ENCODE data around the gene EPB41L4A. TPM values are rescaled to one million over a fixed set of nuclear protein-coding genes. Genes with fewer than 3 reads are reported as not detected.

Gene EPB41L4A
- polyA plus RNA-seq, 1 donor from 2014 or later = 7.4 TPM

DNA sequence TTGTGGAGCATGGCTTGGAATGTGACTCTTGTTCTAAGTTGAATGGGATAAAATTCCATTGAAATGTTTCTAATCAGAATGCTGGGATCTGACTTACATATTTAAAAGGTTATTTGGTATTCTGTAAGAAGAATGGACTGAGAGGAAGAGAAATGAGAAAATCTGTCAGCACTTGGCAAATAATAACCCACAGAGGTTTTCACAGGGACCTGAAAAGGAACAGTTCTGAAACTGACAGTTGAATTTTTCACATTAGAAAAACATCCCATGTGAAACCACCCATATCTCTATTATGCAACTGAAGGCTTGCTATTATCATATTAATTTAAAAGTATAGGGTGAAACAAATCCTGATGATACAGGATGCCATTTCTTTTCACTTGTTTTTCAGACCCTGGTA, 302.7 kb downstream of the EPB41L4A start:
- Histone ChIP-seq H2AFZ (ENCODE audit: low read depth, low read length) (no peak overlapping the region), H3K9ac (ENCODE audit: low read length) (no peak overlapping the region), H3K4me3 (ENCODE audit: low read length) (no peak overlapping the region), H3K9me3 (ENCODE audit: low read length) (no peaks in the 10 kb centered on the region), H3F3A (ENCODE audit: insufficient read depth, low read length, poor library complexity, severe bottlenecking) (no peaks in the 10 kb centered on the region), H3K27ac (ENCODE audit: low read length) (no peak overlapping the region), H3K27me3 (ENCODE audit: insufficient read depth, low read depth, low read length) (no peaks in the 10 kb centered on the region), H4K20me1 (ENCODE audit: insufficient read depth) (no peaks in the 10 kb centered on the region), H3K9me2 (ENCODE audit: insufficient read depth, low read length) (no peaks in the 10 kb centered on the region), H3K79me2 (replicated peaks; ENCODE audit: insufficient read depth, low read length) (no peaks in the 10 kb centered on the region), H3K4me2 (ENCODE audit: low read length) (no peak overlapping the region), H3K36me3 (ENCODE audit: insufficient read depth, low read length) (no peaks in the 10 kb centered on the region)
- TF ChIP-seq, protein P1, sequence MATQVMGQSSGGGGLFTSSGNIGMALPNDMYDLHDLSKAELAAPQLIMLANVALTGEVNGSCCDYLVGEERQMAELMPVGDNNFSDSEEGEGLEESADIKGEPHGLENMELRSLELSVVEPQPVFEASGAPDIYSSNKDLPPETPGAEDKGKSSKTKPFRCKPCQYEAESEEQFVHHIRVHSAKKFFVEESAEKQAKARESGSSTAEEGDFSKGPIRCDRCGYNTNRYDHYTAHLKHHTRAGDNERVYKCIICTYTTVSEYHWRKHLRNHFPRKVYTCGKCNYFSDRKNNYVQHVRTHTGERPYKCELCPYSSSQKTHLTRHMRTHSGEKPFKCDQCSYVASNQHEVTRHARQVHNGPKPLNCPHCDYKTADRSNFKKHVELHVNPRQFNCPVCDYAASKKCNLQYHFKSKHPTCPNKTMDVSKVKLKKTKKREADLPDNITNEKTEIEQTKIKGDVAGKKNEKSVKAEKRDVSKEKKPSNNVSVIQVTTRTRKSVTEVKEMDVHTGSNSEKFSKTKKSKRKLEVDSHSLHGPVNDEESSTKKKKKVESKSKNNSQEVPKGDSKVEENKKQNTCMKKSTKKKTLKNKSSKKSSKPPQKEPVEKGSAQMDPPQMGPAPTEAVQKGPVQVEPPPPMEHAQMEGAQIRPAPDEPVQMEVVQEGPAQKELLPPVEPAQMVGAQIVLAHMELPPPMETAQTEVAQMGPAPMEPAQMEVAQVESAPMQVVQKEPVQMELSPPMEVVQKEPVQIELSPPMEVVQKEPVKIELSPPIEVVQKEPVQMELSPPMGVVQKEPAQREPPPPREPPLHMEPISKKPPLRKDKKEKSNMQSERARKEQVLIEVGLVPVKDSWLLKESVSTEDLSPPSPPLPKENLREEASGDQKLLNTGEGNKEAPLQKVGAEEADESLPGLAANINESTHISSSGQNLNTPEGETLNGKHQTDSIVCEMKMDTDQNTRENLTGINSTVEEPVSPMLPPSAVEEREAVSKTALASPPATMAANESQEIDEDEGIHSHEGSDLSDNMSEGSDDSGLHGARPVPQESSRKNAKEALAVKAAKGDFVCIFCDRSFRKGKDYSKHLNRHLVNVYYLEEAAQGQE (IDR thresholded peaks at IDR 0.05; ENCODE audit: borderline replicate concordance) = no peak
- TF ChIP-seq MXI1 (conservative IDR thresholded peaks at IDR 0.05; ENCODE audit: poor library complexity, severe bottlenecking) (no peak), POLR2AphosphoS5 (IDR thresholded peaks at IDR 0.05) (no peak), SMC3 (conservative IDR thresholded peaks at IDR 0.05; ENCODE audit: poor library complexity) (no peak), RAD21 (conservative IDR thresholded peaks at IDR 0.05) (no peak), TAF1 (IDR thresholded peaks at IDR 0.05; ENCODE audit: low read depth) (no peak), EZH2 (IDR thresholded peaks at IDR 0.05; ENCODE audit: borderline replicate concordance, insufficient read depth, low read length, poor library complexity, severe bottlenecking) (no peak), EP300 (conservative IDR thresholded peaks at IDR 0.05; ENCODE audit: poor library complexity, severe bottlenecking) (no peak)
- TF ChIP-seq, protein P2, sequence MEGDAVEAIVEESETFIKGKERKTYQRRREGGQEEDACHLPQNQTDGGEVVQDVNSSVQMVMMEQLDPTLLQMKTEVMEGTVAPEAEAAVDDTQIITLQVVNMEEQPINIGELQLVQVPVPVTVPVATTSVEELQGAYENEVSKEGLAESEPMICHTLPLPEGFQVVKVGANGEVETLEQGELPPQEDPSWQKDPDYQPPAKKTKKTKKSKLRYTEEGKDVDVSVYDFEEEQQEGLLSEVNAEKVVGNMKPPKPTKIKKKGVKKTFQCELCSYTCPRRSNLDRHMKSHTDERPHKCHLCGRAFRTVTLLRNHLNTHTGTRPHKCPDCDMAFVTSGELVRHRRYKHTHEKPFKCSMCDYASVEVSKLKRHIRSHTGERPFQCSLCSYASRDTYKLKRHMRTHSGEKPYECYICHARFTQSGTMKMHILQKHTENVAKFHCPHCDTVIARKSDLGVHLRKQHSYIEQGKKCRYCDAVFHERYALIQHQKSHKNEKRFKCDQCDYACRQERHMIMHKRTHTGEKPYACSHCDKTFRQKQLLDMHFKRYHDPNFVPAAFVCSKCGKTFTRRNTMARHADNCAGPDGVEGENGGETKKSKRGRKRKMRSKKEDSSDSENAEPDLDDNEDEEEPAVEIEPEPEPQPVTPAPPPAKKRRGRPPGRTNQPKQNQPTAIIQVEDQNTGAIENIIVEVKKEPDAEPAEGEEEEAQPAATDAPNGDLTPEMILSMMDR (IDR thresholded peaks at IDR 0.05; ENCODE audit: poor library complexity, severe bottlenecking) = no peak

DNA sequence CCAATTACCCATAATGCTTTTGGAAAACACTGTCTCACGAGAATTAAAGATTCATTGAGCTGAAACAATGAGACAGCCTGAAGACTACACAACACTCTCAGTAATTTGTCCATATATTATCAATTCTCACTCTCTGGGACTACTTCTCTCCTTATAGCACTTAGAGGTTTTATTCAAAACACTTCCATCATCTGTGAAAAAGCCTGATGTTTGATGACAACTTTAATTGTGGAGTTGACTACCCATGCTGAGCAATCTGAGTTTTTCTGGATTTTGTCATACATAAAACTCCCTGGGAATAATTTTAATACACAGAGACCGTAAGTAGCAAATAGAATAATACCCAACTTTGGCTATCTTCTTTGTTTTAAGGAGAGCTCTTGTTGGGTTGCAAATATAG, 305.5 kb downstream of the EPB41L4A start:
- no peak overlapping the region for H3K27ac ChIP-seq (ENCODE audit: low read length)
- TF ChIP-seq POLR2AphosphoS5 (IDR thresholded peaks at IDR 0.05) (peak; percentile 79), EZH2 (IDR thresholded peaks at IDR 0.05; ENCODE audit: borderline replicate concordance, insufficient read depth, low read length, poor library complexity, severe bottlenecking) (no peak), EP300 (conservative IDR thresholded peaks at IDR 0.05; ENCODE audit: poor library complexity, severe bottlenecking) (peak; percentile 84)
- H3K27me3 ChIP-seq (ENCODE audit: insufficient read depth, low read depth, low read length) = no peaks in the 10 kb centered on the region
- no peak overlapping the region for H3K9ac ChIP-seq (ENCODE audit: low read length)
- H3K36me3 ChIP-seq (ENCODE audit: insufficient read depth, low read length) = no peaks in the 10 kb centered on the region
- no peaks in the 10 kb centered on the region for H3K79me2 ChIP-seq (replicated peaks; ENCODE audit: insufficient read depth, low read length)
- no peaks in the 10 kb centered on the region for H3K9me2 ChIP-seq (ENCODE audit: insufficient read depth, low read length)
- H3K4me3 ChIP-seq (ENCODE audit: low read length) = no peak overlapping the region
- H4K20me1 ChIP-seq (ENCODE audit: insufficient read depth) = no peaks in the 10 kb centered on the region
- no peaks in the 10 kb centered on the region for H3K9me3 ChIP-seq (ENCODE audit: low read length)
- no peaks in the 10 kb centered on the region for H3F3A ChIP-seq (ENCODE audit: insufficient read depth, low read length, poor library complexity, severe bottlenecking)
- no peak overlapping the region for H2AFZ ChIP-seq (ENCODE audit: low read depth, low read length)
- no peak overlapping the region for H3K4me2 ChIP-seq (ENCODE audit: low read length)

Small RNA genes within 50 kb of the gene (small RNA-seq; reads per million reads assigned to genes)
- 0 to 0.03 (median 0) reads per million in 3 experiments for gene AC010265.1
- 0 reads per million in 3 experiments for gene HMGB3P16
- gene SNORA13 = 119 to 492 (median 124) reads per million in 3 experiments

Measured in neural cell (in vitro differentiated cells).